Mononuclear cell (primary cell): Measurements from ENCODE around the gene WNT3. TPM values are rescaled to one million over a fixed set of nuclear protein-coding genes. Genes with fewer than 3 reads are reported as not detected.

Source experiments
- H3K27me3 ChIP-seq: 2 replicates; pipeline ENCODE4 v1.6.0; 2011; ENCODE audit warnings: low read length, control low read depth; ENCODE audit not compliant: insufficient read depth
- H3K4me1 ChIP-seq: 2 replicates; pipeline ENCODE4 v1.5.1; 2011; ENCODE audit warnings: mild to moderate bottlenecking, low read length, control low read depth; ENCODE audit not compliant: insufficient read depth
- H3K4me3 ChIP-seq: 2 replicates; pipeline ENCODE4 v1.5.1; 2011; ENCODE audit warnings: mild to moderate bottlenecking, low read length, moderate library complexity
- H3K9me3 ChIP-seq: 2 replicates; pipeline ENCODE4 v1.5.1; 2011; ENCODE audit warnings: low read depth, mild to moderate bottlenecking, control low read depth, low read length
- total RNA-seq: library from RNA; depleted of rRNA; stranded (reverse); fragments of >200 nt; gene quantifications from one replicate; pipeline ENCODE4 v1.2.3, GENCODE V29; 2012

WNT3 gene
- total RNA-seq, 1 donor, result 0.10 TPM

- no peaks in the 10 kb centered on the region for H3K27me3 ChIP-seq
- no peak overlapping the region for H3K4me3 ChIP-seq
- H3K4me1 ChIP-seq, result no peaks in the 10 kb centered on the region
- H3K9me3 ChIP-seq, result no peaks in the 10 kb centered on the region
Measured at GRCh38 chr17:46790216-46790615, 28.3 kb downstream of the WNT3 start.

GRCh38 chr17:46789610-46790009 lies 28.9 kb downstream of the WNT3 start:
- no peak overlapping the region for H3K4me3 ChIP-seq
- H3K9me3 ChIP-seq, result no peaks in the 10 kb centered on the region
- no peaks in the 10 kb centered on the region for H3K4me1 ChIP-seq
- H3K27me3 ChIP-seq, result no peaks in the 10 kb centered on the region

GRCh38 chr17:46788796-46789195 lies 29.7 kb downstream of the WNT3 start:
- Histone ChIP-seq H3K4me3 (no peak overlapping the region), H3K27me3 (no peaks in the 10 kb centered on the region), H3K4me1 (no peaks in the 10 kb centered on the region), H3K9me3 (no peaks in the 10 kb centered on the region)

GRCh38 chr17:46788300-46788699 lies 30.2 kb downstream of the WNT3 start:
- H3K4me1 ChIP-seq, result no peaks in the 10 kb centered on the region
- no peaks in the 10 kb centered on the region for H3K9me3 ChIP-seq
- H3K4me3 ChIP-seq, result no peak overlapping the region
- no peaks in the 10 kb centered on the region for H3K27me3 ChIP-seq

- H3K4me1 ChIP-seq, result no peaks in the 10 kb centered on the region
- no peaks in the 10 kb centered on the region for H3K9me3 ChIP-seq
- no peaks in the 10 kb centered on the region for H3K27me3 ChIP-seq
- H3K4me3 ChIP-seq, result no peak overlapping the region
Measured at GRCh38 chr17:46787478-46787877, 31.0 kb downstream of the WNT3 start.

- Histone ChIP-seq H3K9me3 (no peaks in the 10 kb centered on the region), H3K4me3 (no peak overlapping the region), H3K4me1 (no peaks in the 10 kb centered on the region), H3K27me3 (no peaks in the 10 kb centered on the region)
Measured at GRCh38 chr17:46785696-46786095, 32.8 kb downstream of the WNT3 start.

GRCh38 chr17:46783031-46783593 lies 35.4 kb downstream of the WNT3 start:
- no peaks in the 10 kb centered on the region for H3K27me3 ChIP-seq
- no peak overlapping the region for H3K4me3 ChIP-seq
- no peaks in the 10 kb centered on the region for H3K9me3 ChIP-seq
- H3K4me1 ChIP-seq, result no peaks in the 10 kb centered on the region

GRCh38 chr17:46782250-46782953 lies 36.1 kb downstream of the WNT3 start:
- no peaks in the 10 kb centered on the region for H3K27me3 ChIP-seq
- no peak overlapping the region for H3K4me3 ChIP-seq
- H3K4me1 ChIP-seq, result no peaks in the 10 kb centered on the region
- H3K9me3 ChIP-seq, result no peaks in the 10 kb centered on the region

- Histone ChIP-seq H3K4me1 (no peaks in the 10 kb centered on the region), H3K9me3 (no peaks in the 10 kb centered on the region), H3K4me3 (no peak overlapping the region), H3K27me3 (no peaks in the 10 kb centered on the region)
Measured at GRCh38 chr17:46780003-46780373, 38.5 kb downstream of the WNT3 start.

GRCh38 chr17:46777943-46778915 lies 40.3 kb downstream of the WNT3 start:
- Histone ChIP-seq H3K9me3 (no peaks in the 10 kb centered on the region), H3K4me1 (peaks cover under 1% of the 10 kb centered on the region), H3K27me3 (peaks cover 5% of the 10 kb centered on the region), H3K4me3 (no peak overlapping the region)

GRCh38 chr17:46776298-46777005 lies 42.0 kb downstream of the WNT3 start:
- Histone ChIP-seq H3K4me1 (peaks cover 13% of the 10 kb centered on the region), H3K9me3 (no peaks in the 10 kb centered on the region), H3K4me3 (no peak overlapping the region), H3K27me3 (peaks cover 17% of the 10 kb centered on the region)

- H3K4me1 ChIP-seq, result peaks cover 32% of the 10 kb centered on the region
- no peaks in the 10 kb centered on the region for H3K9me3 ChIP-seq
- no peak overlapping the region for H3K4me3 ChIP-seq
- peaks cover 32% of the 10 kb centered on the region for H3K27me3 ChIP-seq
Measured at GRCh38 chr17:46774108-46774737, 44.3 kb downstream of the WNT3 start.

GRCh38 chr17:46773676-46774075 lies 44.8 kb downstream of the WNT3 start:
- H3K27me3 ChIP-seq, result peaks cover 33% of the 10 kb centered on the region
- peaks cover 32% of the 10 kb centered on the region for H3K4me1 ChIP-seq
- H3K9me3 ChIP-seq, result no peaks in the 10 kb centered on the region
- no peak overlapping the region for H3K4me3 ChIP-seq

GRCh38 chr17:46773221-46773605 lies 45.3 kb downstream of the WNT3 start:
- H3K4me3 ChIP-seq, result no peak overlapping the region
- H3K4me1 ChIP-seq, result peaks cover 32% of the 10 kb centered on the region
- H3K27me3 ChIP-seq, result peaks cover 33% of the 10 kb centered on the region
- H3K9me3 ChIP-seq, result no peaks in the 10 kb centered on the region
